Sigmoid colon (tissue), 7 donors: ENCODE data around the gene FSCN2. TPM values are rescaled to one million over a fixed set of nuclear protein-coding genes. Genes with fewer than 3 reads are reported as not detected.
"Not testable (repeated sequence)": the region's sequence is repeated elsewhere in the genome, so short reads cannot be mapped to it uniquely, and the experiment has no call there.

ENCODE experiments used
- DNase-seq: peaks from one replicate; pipeline ENCODE4 v3.0.0-alpha.2; 2019
- H3K27ac ChIP-seq, 4 donors: fragments of 200-600 bp; sonication (generic); one replicate each; pipeline ENCODE4 v1.5.1; 2016 to 2019; ENCODE audit warnings: mild to moderate bottlenecking in 1 of 4
- H3K27me3 ChIP-seq, 3 donors: fragments of 200-600 bp; sonication (generic); one replicate each; pipeline ENCODE4 v1.5.1; 2019; ENCODE audit warnings: mild to moderate bottlenecking in 1 of 3
- H3K36me3 ChIP-seq, 4 donors: fragments of 200-600 bp; sonication (generic); one replicate each; pipeline ENCODE4 v1.5.1; 2016 to 2019
- H3K4me1 ChIP-seq, 4 donors: fragments of 200-600 bp; sonication (generic); one replicate each; pipeline ENCODE4 v1.5.1; 2017 to 2019
- H3K4me3 ChIP-seq, 4 donors: fragments of 200-600 bp; sonication (generic); one replicate each; pipeline ENCODE4 v1.5.1; 2017 to 2019; ENCODE audit warnings: mild to moderate bottlenecking in 2 of 4, moderate library complexity in 1 of 4
- H3K9me3 ChIP-seq, 4 donors: fragments of 200-600 bp in 3 of 4; sonication (generic) in 3 of 4; one replicate each; pipeline versions ENCODE4 v1.5.1 to v1.6.1; 2013 to 2019
- CTCF ChIP-seq, 4 experiments: fragments of 450-650 bp in 3 of 4; fragments of 200-600 bp in 1 of 4; IDR thresholded peaks; one replicate each; pipeline ENCODE4 v1.5.1; 2016 to 2019; ENCODE audit warnings: antibody characterized with exemption in 4 of 4, mild to moderate bottlenecking in 3 of 4, moderate library complexity in 2 of 4
- EP300 ChIP-seq, 4 donors: sonication (generic); formaldehyde crosslinking; IDR thresholded peaks; one replicate each; pipeline ENCODE4 v1.6.1; 2017; ENCODE audit warnings: antibody characterized with exemption in 4 of 4
- POLR2A ChIP-seq, 2 donors: fragments of 450-650 bp; IDR thresholded peaks; one replicate each; pipeline ENCODE4 v1.6.1; 2016; ENCODE audit warnings: antibody characterized with exemption in 2 of 2, mild to moderate bottlenecking in 2 of 2, moderate library complexity in 2 of 2
- POLR2AphosphoS5 ChIP-seq, 4 donors: sonication (generic); formaldehyde crosslinking; IDR thresholded peaks; one replicate each; pipeline ENCODE4 v1.6.1; 2017; ENCODE audit warnings: antibody characterized with exemption in 4 of 4
- WGBS, 2 donors: extraction: QIAGEN DNeasy Blood & Tissue Kit; methylation state at CpG; one replicate each; pipeline ENCODE4 v1.1.7; 2013; 5-methylcytosine and 5-hydroxymethylcytosine counted together
- intact Hi-C: fragments of 100-400 bp; cut with DNase I; formaldehyde crosslinking; loops from one replicate; pipeline ENCODE4 v1.15.1; 2023
- polyA plus RNA-seq, 3 donors: library from polyadenylated mRNA; stranded (reverse); fragments of 200-250 nt; gene quantifications; one replicate each; pipeline ENCODE4 v1.2.3, GENCODE V29; 2013
- total RNA-seq, 4 donors: library from RNA; depleted of rRNA; stranded (reverse); fragments of >200 nt; gene quantifications; one replicate each; pipeline ENCODE4 v1.1.0, GENCODE V29; 2016
- donor health status: healthy with polysubstance abuse.
- donor health status: Bipolar disorder and iron deficiency.
- donor health status: healthy.

FSCN2 gene
- total and polyA plus RNA-seq, 7 donors: 0.33 to 2.3 (median 1.0) TPM; not detected in 3

- DNase-seq: no peak
- Histone ChIP-seq H3K27ac (no peak overlapping the region), H3K4me1 (peaks cover 0 to 12% (median 10%) of the 10 kb centered on the region in 4 donors), H3K36me3 (peaks cover 0 to 85% (median 29%) of the 10 kb centered on the region in 4 donors), H3K4me3 (no peak overlapping the region), H3K27me3 (no peaks in the 10 kb centered on the region), H3K9me3 (no peaks in the 10 kb centered on the region)
- intact Hi-C loops: no loop called here
- WGBS, 2 donors: 91 to 97% methylated on average over 8 of the region's 8 CpGs
- TF ChIP-seq CTCF (IDR thresholded peaks at IDR 0.05): no peak
- TF ChIP-seq POLR2AphosphoS5 (IDR thresholded peaks at IDR 0.05): no peak
- TF ChIP-seq EP300 (IDR thresholded peaks at IDR 0.05): no peak
- TF ChIP-seq POLR2A (IDR thresholded peaks at IDR 0.05): no peak
Observed at GRCh38 chr17:81581758-81582157, 53.6 kb downstream of the FSCN2 start.

GRCh38 chr17:81582341-81582740, 54.2 kb downstream of the FSCN2 start:
- H3K4me1 ChIP-seq: peaks cover 0 to 6% (median 4%) of the 10 kb centered on the region in 4 donors
- 85 to 88% methylated on average over 5 of the region's 5 CpGs for WGBS, 2 donors
- no peak overlapping the region for H3K4me3 ChIP-seq
- no peak for TF ChIP-seq EP300 (IDR thresholded peaks at IDR 0.05)
- no peak for TF ChIP-seq POLR2AphosphoS5 (IDR thresholded peaks at IDR 0.05)
- no peak for TF ChIP-seq POLR2A (IDR thresholded peaks at IDR 0.05)
- TF ChIP-seq CTCF (IDR thresholded peaks at IDR 0.05): no peak
- no peak for DNase-seq
- H3K9me3 ChIP-seq: no peaks in the 10 kb centered on the region
- intact Hi-C loops: no loop called here
- no peak overlapping the region for H3K27ac ChIP-seq
- H3K36me3 ChIP-seq: peaks cover 0 to 91% (median 29%) of the 10 kb centered on the region in 4 donors
- no peaks in the 10 kb centered on the region for H3K27me3 ChIP-seq

- Histone ChIP-seq H3K27me3 (no peaks in the 10 kb centered on the region), H3K9me3 (no peaks in the 10 kb centered on the region), H3K27ac (no peak overlapping the region), H3K4me3 (no peak overlapping the region), H3K4me1 (peaks cover 0 to 2% (median 1%) of the 10 kb centered on the region in 4 donors), H3K36me3 (peaks cover 0 to 95% (median 29%) of the 10 kb centered on the region in 4 donors)
- 87 to 88% methylated on average over 12 of the region's 12 CpGs for WGBS, 2 donors
- no peak for DNase-seq
- intact Hi-C loops: no loop called here
- no peak for TF ChIP-seq CTCF (IDR thresholded peaks at IDR 0.05)
Observed at GRCh38 chr17:81582749-81583148, 54.6 kb downstream of the FSCN2 start.

GRCh38 chr17:81583589-81584342, 55.6 kb downstream of the FSCN2 start:
- Histone ChIP-seq H3K36me3 (peaks cover 7 to 97% (median 36%) of the 10 kb centered on the region in 4 donors), H3K27me3 (no peaks in the 10 kb centered on the region), H3K9me3 (no peaks in the 10 kb centered on the region), H3K4me1 (no peaks in the 10 kb centered on the region), H3K4me3 (no peak overlapping the region), H3K27ac (no peak overlapping the region)
- intact Hi-C loops: no loop called here
- 85 to 87% methylated on average over 6 of the region's 6 CpGs for WGBS, 2 donors
- no peak for TF ChIP-seq POLR2A (IDR thresholded peaks at IDR 0.05)
- TF ChIP-seq POLR2AphosphoS5 (IDR thresholded peaks at IDR 0.05): no peak
- TF ChIP-seq EP300 (IDR thresholded peaks at IDR 0.05): no peak
- TF ChIP-seq CTCF (IDR thresholded peaks at IDR 0.05): no peak
- DNase-seq: no peak

- intact Hi-C loops, H3K4me3 ChIP-seq, H3K4me1 ChIP-seq, H3K27me3 ChIP-seq, H3K27ac ChIP-seq, DNase-seq, H3K9me3 ChIP-seq: not testable (repeated sequence)
- 96% methylated on average over 14 of the region's 14 CpGs for WGBS, 2 donors
- H3K36me3 ChIP-seq: peaks cover 10 to 97% (median 43%) of the 10 kb centered on the region in 4 donors
Observed at GRCh38 chr17:81584771-81585170, 56.6 kb downstream of the FSCN2 start.
